NCI-H774 (cell line): ENCODE results near the gene RHAG.
"Not testable (repeated sequence)": the region's sequence is repeated elsewhere in the genome, so short reads cannot be mapped to it uniquely, and the experiment has no call there.

Source experiments
- DNase-seq: peaks from one replicate; lab custom pipeline; 2025; lab: John Stamatoyannopoulos, UW

The RHAG gene

DNA sequence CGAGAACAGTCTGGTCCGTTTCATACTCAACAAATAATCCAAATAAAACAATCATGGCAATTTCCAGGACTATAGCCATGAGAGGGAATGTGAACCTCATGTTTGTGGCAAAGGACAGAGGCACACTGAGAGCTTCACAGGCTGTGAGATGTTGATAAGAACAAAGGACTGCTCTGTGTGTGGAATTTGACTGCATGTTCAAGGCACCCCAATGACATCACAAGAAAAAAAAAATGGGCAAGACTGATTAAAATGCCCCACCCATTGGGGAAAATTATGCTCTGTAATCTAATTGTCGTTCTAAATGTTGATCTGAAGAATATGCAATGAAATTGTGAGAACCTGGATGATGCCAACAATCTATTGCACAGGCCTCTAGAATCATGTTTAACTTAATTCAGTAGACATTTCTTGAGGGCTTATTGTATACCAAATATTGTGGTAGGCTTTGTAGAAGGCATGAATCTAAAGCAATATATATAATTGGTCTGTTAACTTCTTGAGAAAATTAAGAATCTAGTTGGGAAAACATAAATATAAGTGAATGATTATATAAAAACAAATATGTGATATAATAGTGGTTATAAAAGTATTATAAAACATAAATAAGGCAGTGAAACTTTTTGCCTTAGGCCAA lies at the start of gene RHAG:
TSS of gene RHAG (minus strand) at position 127 of the 637 bp plus-strand sequence. CDS start at position 100, 27 bp downstream.
- no peak for DNase-seq

DNA sequence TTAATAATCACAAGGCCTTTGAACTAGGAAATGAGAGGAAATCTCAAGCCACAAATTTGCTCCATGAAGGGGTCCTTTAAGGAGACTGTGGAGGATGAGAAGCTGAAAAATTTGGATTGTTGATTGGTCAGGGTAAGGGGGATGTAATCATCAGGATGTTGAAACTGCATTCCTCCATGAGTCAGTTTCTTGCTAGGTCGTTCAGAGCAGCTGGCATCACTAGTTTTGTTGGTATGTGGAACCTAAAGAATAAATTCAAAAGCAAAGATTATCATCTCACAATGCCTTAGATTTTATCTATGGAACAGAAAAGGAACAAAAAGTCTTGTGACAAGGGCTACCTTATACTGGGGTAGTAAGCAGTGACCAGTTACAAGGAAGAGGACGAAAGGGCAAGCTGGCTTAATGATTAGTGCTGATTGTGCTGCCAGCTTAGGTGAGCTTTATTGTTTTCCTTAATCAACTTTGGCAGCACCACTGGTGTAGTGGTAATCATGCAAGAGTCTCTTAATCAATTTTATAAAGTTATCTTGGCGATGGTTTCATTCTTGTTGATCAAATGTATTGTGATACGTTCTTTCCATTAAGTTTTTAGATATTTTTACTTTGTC lies 40.1 kb upstream of the RHAG start:
- DNase-seq = no peak

DNA sequence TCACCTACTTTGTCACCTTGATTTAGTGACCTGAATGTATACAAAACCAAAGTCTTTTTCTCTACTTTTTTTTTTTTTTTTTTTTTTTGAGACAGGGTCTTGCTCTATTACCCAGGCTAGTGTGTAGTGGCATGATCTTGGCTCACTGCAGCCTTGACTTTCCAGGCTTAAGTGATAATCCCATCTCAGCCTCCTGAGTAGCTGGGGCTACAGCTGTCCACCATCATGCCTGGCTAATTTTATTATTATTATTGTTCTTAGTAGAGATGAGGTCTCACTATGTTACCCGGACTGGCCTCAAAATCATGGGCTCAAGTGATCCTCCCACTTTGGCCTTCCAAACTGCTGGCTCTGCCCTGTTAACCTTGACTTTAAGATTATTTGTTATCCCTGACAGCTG lies 39.2 kb upstream of the RHAG start:
- no peak for DNase-seq

DNA sequence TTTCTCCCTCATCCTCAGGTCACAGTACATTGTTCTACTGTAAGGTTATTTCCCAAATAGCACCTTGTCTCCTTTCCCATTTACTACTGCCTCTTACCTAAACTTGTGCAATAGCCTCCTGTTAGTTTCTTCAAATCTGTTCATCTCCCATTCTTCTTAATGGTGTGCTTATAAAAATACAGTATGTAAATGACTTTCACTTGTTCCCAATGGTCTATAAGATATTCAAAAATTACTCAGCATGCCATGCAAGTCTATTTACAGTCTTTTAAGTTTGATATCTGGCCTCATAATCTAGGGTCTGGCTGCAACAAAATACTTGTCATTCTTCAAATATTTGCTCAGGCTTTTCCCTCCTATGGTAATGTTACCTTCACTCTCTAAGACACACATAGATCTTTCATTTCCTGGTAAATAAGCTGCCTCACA lies 31.5 kb upstream of the RHAG start:
- DNase-seq = no peak

DNA sequence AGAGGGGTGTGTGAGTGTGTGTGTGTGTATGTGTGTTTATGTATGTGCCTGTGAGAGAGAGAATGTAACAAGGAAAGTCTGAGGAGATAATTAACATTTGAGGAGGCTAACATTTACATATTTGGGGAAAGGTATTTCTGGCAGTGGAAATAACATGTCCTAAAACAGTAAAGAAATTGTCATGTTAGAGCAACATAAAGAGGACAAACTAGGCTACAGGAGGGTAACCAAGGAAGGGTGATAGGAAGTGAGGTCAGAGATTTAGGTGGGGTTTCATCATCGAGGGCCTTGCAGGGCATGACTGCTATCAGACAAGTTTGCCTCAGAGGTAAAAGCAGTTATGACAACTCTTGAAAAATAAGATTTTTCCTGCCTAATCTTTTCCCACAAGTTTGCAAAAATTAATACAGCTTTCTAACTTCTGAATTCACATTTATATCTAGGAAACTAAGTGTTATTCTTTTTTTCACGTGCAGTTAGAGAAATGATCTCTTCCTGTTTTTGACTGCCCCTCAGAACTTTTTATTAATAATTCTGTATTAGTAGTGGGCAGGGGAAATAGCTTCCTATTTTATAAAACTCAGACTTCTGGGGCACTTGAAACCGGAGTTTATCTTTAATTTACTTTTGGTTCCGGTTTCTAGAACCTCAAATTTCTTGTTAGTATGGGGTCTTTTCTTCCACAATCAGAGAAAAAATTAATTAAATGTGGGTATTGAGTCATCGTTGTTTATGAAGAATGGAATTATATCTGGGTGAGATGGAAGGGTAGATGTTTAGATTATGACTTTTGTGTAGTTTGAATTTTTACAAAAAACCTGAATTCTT lies 30.5 kb upstream of the RHAG start:
- DNase-seq = no peak

DNA sequence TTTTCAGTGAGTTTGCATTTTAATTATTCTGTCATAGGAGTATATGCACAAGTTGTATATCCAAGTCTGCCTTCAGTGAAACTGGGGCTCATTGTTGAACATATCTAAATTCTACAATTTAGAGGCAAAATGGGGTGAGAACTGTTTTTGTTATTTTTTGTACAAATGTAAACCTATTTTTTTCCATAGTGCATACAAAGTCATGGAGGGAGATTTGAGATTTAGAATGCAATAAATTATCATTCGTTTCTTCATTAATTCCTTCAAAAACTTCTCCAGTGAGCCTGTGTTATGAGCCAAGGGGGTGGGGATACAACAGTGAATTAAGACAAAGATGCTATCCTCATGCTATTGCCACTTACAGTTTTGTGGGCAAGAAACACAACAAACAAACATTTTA lies 29.8 kb upstream of the RHAG start:
- no peak for DNase-seq

DNA sequence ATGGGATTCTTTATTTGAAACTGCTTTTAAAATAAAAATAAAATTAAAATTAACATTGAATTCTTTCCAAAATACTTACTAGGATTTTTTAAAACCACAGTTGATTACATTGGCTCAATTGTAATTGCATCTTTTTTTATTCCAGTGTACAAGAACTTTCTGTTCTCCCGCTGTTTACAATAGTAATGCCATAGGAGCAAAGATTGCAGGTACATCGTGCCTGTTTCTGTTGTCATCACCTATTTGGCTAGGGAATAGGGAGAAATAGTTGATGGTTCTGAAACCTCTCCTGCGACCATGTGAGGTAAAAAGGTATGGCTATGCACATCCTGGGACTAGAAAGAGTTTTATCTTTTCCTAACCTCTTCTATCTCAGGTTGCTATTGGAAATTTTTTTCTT lies 28.2 kb upstream of the RHAG start:
- DNase-seq = no peak

DNA sequence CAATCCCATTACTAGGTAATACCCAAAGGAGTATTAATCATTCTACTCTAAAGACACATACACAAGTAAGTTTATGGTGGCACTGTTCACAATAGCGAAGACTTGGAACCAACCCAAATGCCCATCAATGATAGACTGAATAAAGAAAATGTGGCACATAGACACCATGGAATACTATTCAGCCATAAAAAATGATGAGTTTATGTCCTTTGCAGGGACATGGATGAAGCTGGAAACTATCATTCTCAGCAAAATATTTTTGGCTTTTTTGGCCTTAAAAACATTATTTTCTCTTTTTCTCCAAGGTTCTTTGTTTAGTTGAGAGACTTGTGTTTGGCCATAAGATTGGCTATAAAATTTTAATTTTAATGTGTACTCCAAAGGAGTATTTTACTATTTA lies 27.4 kb upstream of the RHAG start:
- not testable (repeated sequence) for DNase-seq

DNA sequence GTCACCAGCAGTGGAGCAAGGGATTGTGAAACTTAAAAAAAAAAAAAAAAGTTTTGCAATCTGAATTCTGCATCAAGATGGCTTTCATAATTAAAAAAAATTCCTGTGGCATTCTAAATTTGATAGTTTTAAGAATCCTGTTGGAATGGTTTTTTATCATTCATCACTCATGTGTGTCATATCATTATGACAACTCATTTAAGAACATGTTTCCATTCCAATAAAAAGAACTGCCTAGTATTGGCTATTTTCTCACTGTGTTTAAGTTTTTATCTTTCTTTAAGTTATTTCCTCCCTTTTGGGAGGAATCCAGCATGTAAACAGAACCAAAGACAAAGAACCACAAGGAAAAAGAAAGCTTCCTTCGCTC lies 26.2 kb upstream of the RHAG start:
- DNase-seq = no peak

DNA sequence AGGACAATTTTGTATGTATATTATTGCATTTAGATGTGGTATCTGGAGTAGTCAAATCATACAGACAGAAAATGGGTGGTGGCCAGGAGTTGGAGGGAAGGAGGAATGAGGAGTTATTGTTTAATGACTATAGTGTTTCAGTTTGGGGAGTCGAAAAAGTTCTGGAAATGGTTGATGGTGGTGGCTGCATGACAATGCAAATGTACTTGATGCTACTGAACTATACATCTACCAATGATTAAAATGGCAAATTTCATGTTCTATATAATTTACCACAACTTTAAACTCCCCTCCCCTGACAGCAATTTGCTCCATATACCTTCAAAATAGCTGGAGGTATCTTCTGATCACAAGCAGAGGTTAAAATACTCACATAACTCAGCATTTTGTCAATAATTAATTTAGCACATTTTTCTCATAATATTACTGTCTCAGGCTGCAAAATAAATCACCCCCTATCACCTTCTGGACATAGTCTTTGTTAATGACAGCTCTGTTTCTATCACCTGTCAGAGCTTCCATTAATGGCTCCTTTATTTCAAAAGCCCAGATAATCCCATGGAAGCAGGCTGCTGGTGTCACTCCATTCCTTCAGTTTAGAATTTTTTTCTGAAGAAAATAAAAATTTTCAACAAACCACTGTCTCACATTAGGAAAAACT lies 25.7 kb upstream of the RHAG start:
- no peak for DNase-seq

DNA sequence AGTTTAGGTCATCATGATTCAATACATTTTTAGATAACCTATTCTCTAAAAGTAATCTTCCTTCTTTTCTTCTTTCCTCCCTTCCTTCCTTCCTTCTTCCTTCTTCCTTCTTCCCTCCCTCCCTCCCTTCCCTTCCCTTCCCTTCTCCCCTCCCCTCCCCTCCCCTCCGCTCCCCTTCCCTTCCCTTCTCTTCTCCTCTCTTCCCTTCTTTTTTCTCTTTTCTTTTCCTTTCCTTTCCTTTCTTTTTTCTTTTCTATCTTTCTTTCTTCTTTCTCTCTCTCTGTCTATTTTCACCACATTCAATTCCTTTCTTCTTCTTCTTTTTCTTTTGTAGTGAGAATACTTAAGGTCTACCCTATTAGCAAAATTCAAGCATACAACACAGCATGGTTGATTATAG lies 17.3 kb upstream of the RHAG start:
- no peak for DNase-seq

DNA sequence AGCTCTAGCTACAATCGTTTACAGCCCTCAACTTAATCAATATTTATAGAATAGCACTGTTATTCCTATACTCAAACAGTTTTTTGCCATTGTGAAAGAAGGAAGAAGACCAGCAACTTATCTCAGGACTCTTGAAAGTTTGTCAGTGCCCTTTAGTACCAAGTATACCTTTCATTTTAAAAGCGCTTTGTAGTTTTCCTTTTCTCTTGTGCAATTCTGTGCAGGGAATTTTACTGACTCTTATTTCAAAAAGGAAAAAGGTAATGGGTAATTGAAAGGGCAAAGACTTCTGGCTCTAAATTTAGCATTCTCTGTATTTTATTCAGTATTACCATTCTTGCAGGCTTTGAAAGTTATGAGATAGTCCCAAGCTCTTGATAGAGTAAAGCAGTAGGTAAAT lies 16.8 kb upstream of the RHAG start:
- DNase-seq = no peak

DNA sequence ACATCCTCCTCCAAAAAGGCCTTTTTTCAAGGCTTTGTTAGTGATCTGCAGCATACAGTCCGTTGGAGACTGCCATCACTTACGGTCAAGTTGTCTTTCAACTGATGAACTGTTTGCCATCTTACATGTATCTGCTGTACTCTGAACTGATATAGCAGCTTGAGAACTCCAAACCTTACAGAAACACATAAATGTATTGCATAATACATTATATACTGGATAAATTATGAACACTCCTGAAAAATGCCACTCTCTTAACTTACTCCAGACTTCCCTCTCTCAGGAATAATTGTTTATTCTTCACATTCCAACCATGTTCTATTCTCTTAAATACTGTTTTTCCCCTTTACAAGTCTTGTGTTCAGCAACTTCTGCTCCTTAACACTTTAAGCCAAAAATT lies 14.6 kb upstream of the RHAG start:
- DNase-seq = no peak

DNA sequence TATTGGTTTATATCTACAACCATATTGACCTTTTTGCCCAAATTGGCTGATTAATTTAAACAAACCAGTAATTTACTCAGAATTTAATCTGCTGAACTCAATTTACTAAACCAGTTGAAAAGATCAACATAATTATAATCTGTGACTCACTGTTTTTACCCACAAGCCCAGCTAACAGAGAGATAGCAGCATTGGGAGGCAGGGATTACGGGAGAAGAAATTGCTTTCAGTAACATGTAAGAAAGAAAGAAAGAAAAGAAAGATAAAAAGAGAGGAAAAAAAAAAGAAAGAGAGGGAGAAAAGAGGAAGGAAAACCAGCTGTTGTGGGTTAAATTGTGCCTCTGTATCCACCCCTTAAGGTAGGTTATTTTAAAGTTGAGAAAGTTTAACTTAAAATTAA lies 13.3 kb upstream of the RHAG start:
- no peak for DNase-seq

DNA sequence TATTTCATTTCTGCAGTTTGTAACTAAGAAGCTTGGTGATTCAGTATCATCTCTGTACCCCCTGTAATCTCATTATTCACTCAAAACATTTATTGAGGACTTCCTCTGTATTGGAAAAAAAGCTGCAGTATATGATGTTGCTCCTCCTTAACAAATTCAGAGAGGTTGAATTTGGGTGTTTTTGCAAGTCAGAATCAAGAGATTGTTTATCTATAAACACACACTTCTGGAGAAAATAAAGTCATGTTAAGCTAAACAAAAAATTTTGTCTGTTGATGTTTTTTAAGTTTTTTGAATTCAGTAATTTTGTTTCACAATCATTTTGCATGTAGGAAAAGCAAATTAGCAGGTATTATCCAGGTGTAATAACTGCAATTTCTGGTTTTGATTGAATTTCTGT lies 11.4 kb upstream of the RHAG start:
- no peak for DNase-seq

DNA sequence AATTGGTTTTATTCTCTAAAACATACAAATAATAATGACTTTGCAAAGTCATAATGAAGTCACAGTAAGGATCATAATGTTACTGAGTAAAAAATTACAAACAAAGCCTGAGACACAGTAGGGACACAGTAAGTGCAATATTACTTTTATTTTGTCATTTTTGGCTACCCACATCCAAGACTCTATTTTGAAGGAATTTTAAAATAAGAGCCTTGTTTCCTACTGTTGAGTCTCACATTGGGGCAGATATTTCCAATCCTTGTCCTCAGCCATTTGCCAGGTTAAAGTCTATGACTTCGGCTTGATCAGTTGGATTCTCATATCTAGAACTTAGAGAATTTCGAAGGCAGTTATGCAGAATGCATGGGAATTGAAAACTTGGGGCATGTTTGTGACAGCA lies 10.8 kb upstream of the RHAG start:
- no peak for DNase-seq

DNA sequence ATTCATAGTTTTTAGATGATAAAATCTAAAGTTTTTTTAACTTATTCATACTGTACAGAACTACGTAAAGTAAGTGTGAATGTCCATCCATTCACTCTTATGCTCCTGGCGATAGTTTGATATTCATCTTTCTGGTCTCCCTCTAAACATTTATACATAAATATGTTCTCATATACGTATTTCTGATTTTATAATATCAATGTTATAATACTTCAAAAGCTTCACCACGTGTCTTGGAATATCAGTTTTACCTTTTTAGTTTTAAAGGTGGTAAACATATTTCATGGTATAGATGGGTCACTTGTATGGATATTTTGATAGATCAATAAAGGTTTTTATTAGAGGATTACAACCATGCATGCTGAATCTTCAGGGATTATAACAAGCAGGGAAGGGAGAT lies 10.3 kb upstream of the RHAG start:
- no peak for DNase-seq

DNA sequence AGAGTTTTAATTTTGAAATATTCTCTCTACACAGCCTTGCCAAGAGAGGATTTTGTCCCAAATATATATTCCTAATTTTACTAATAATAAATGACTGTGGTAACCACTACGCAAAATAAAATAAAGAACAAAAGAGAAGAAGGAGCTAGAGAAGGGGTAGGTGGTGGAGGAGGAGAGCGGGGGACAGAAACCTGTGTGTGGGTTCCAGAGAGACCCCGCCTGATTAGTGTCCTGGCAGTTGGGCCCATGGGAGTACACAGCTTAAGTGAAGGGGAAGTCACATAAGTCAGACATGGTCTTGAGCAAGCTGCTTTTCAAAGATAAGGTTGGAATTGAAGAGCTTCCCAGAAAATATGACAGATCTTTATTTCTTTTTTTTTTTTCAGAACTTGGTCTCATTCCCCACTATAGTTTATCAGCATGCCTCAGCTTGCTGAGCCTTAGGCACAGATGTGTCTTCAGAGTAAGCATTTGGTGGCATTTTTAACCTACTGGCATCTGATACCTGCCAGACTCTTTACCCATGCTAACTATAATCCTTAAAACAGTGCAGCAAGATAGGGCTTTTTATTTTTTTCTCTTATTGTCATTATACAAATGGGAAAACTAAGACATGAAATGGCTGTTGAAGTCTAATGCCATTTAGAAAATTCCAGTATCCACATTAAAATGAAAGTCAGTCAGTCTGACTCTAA lies 9.6 kb upstream of the RHAG start:
- DNase-seq = no peak

DNA sequence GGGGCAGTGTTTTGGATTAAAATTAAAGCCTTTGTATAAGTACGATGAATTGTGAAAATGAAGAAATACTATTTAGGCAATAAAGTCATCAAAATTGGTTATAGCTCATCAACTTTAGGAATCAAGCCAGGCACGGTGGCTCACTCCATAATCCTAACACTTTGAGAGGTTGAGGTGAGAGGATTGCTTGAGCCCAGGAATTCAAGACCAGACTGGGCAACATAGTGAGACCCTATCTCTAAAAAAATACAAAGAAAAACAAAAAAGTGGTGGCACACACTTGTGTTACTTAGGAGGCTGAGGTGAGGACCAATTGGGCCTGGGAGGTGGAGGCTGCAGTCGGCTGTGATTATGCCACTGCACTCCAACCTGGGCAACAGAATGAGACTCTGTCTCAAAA lies 8.5 kb upstream of the RHAG start:
- no peak for DNase-seq

DNA sequence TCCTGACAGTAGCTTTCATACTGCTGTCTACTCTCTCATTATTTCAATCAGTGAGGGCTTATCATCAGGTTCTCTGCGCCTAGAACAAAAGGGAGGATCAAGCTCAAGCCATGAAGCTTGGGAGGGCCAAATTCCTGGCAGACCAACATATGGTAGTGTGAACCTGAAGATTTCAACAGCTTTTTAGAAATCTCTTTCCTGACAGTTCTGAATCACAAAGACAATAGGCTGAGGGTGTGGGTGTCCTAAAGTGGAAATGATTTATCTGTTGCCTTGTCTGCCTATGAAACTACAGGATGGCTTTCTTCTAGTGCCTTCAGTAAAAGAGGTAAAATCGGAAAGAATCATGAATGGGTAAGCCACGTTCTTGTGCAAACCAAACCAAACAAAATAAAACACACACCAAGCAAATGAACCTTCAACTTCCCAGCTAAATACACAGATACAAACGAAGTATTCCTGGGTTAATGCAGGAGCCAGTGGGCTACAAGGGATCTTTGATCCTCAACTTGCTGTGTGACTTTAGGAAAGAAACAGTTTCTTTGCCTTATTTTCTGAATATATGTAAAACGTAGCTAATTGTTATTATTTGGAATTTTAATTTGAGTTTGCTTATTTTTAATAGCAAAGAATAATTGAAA lies 2.7 kb upstream of the RHAG start:
- no peak for DNase-seq

DNA sequence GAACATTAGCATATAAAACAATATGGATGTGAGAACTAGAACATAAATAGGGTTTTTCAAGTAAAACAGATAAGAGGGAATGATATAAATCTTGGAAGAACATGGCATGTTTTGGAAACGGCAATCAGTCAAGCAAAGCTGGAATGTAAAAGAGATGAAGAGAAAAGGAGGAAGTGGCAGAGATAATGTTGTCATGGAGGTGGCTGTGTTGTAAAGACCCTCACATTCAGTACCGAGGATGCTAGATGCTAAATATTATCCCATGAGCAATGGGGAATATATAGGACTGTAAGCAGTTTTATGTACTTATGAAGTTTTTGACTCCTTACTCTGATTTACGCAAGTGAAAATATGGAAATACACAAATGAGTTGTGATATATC lies 702 bp upstream of the RHAG start:
- DNase-seq = no peak
